GM18508 (cell line): Measurements from ENCODE around the gene P4HA2.
"Not testable (repeated sequence)": the region's sequence is repeated elsewhere in the genome, so short reads cannot be mapped to it uniquely, and the experiment has no call there.

ENCODE experiments used
- ATAC-seq: cut with Tn5 transposase; IDR thresholded peaks from one replicate; pipeline ENCODE4 v1.9.1; 2021; ENCODE audit warnings: moderate number of reproducible peaks; ENCODE audit not compliant: insufficient read depth, unreplicated experiment

Gene P4HA2

DNA sequence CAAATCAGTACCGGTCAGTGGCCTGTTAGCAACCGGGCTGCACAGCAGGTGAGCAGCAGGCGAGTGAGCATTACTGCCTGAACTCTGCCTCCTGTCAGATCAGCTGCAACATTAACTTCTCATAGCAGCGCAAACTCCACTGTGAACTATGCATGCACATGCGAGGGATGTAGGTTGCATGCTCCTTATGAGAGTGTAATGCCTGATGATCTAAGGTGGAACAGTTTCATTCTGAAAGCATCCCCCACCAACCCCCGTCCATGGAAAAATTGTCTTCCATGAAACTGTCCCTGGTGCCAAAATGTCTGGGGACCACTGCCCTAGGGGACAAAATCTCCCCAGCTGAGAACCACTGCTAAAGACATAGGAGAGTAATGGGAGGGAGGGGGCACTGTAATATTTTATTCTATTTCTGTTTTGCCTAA, 51.1 kb downstream of the P4HA2 start:
- no peak for ATAC-seq

DNA sequence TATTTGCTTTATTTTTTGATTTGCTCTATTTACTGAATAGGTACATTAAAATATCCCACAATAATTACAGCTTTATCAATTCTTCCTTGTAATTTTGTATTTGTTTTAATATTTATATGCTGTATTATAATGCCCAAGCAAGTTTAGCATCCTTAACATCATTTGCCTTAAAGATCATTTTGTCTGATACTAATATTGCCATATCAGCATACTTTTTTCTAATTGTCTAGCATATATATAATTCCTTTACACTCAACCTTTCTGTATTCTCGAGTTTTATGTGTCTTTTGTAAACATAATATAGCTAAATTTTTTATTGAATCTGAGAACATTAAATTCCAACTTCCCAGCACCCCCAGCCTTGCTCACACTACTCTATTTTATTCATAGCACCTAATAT, 64.7 kb downstream of the P4HA2 start:
- ATAC-seq: no peak

DNA sequence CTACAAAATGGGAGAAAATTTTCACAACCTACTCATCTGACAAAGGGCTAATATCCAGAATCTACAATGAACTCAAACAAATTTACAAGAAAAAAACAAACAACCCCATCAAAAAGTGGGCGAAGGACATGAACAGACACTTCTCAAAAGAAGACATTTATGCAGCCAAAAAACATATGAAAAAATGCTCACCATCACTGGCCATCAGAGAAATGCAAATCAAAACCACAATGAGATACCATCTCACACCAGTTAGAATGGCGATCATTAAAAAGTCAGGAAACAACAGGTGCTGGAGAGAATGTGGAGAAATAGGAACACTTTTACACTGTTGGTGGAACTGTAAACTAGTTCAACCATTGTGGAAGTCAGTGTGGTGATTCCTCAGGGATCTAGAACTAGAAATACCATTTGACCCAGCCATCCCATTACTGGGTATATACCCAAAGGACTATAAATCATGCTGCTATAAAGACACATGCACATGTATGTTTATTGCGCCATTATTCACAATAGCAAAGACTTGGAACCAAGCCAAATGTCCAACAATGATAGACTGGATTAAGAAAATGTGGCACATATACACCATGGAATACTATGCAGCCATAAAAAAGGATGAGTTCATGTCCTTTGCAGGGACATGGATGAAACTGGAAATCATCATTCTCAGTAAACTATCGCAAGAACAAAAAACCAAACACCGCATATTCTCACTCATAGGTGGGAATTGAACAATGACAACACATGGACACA, 65.9 kb downstream of the P4HA2 start:
- ATAC-seq: not testable (repeated sequence)

DNA sequence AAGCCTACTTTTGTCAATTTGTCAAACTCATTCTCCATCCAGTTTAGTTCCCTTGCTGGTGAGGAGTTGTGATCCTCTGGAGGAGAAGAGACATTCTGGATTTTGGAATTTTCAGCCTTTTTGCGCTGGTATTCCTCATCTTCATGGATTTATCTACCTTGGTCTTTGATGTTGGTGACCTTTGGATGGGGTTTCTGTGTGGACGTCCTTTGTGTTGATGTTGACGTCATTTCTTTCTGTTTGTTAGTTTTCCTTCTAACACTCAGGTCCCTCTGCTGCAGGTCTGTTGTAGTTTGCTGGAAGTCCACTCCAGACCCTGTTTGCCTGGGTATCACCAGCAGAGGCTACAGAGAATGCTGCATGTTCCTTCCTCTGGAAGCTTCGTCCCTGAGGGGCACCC, 71.2 kb downstream of the P4HA2 start:
- no peak for ATAC-seq

DNA sequence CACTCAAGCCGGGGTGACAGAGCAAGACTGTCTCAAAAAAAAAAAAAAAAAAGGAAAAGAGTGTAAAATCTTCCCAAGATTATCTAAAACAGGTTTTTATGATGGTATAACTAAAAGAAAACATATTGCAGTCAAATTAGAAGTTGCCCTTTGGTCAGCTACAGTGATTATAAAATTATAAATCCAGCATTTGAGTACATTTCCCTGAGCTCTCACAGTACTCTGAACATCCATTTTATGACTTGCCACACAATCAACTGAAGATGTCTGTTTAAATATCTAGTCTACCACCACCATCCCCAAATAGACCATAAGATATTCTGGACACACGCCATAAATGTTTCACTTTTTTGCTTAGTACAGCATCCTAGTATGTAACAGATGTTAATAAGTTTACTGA, 77.1 kb downstream of the P4HA2 start:
- no peak for ATAC-seq

DNA sequence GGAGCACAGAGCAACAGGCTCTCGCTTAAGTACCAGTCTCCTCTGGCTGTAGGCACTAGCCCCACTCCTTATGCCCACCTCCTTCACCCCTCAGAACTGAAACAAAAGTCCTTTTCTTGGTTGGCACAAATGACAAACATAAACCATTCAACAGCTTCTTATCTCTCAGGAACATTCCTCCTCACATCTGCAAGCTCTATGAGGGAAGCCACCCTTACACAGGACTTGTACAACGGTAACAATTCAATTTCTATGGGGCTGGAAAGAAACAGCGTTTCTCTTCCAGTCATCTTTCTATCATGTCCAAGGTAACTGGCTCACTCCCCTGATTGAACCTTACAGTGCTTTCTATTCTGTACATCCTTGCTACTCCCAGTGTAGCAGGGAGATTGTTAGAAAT, 80.0 kb downstream of the P4HA2 start:
- no peak for ATAC-seq

DNA sequence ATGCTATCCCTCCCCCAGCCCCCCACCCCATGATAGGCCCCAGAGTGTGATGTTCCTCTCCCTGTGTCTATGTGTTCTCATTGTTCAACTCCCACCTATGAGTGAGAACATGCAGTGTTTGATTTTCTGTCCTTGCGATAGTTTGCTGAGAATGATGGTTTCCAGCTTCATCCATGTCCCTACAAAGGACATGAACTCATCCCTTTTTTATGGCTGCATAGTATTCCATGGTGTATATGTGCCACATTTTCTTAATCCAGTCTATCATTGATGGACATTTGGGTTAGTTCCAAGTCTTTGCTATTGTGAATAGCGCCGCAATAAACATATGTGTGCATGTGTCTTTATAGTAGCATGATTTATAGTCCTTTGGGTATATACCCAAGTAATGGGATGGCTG, 82.3 kb downstream of the P4HA2 start:
- ATAC-seq: not testable (repeated sequence)

DNA sequence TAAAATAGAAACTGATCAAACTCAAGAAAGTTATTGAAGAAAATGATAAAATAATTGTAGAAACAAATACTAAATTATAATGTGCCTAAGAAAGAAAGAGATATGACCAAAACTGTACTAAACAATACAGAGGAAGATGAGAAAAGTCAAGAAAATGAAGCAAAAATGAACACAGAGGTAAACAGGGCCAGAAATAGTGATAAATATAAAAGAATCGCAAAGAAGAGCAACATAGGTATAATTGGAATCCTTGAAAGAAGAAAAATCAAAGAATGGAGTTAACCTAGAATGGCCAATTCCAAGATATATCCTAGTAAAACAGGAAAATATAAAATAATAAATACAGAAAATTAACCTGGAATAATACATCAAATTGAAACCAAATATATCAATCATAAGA, 84.5 kb downstream of the P4HA2 start:
- no peak for ATAC-seq

DNA sequence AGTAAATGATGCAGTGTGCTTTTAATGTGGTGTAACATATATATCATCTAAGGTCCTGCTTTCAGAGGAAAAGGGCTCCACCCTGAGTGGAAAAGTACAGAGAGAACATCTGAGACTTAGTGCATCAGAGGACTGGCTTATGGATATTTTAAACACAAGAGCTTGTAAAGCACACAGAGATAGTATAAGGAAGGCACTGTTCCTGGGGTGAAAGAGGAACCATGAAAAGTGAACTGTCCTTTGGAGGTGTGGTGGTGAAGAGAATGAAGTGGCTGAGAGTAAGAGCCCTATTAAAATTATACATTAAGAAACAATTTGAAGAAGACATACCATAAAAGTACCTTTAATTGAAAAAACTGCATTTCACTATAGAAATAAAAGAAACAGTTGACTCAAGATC, 85.2 kb downstream of the P4HA2 start:
- ATAC-seq: no peak
